Suppressor macrophage treated with lipopolysaccharide for 4 hours (primary cell): Measurements from ENCODE around the gene KRTAP12-2.
"Not testable (repeated sequence)": the region's sequence is repeated elsewhere in the genome, so short reads cannot be mapped to it uniquely, and the experiment has no call there.

ENCODE experiments used
- DNase-seq: peaks from one replicate; pipeline ENCODE4 v3.0.0-alpha.2; 2020

Gene KRTAP12-2

GRCh38 chr21:44649521-44650100, 17.1 kb downstream of the KRTAP12-2 start:
- no peak for DNase-seq

GRCh38 chr21:44648557-44649311, 18.0 kb downstream of the KRTAP12-2 start:
- no peak for DNase-seq

GRCh38 chr21:44647222-44647552, 19.5 kb downstream of the KRTAP12-2 start:
- no peak for DNase-seq

GRCh38 chr21:44646366-44647221, 20.1 kb downstream of the KRTAP12-2 start, which contains the start of gene KRTAP10-11:
KRTAP10-11 (plus strand) TSS chr21:44646414; CDS start chr21:44646459, 45 bp downstream.
- DNase-seq = not testable (repeated sequence)

- no peak for DNase-seq
Observed at GRCh38 chr21:44644878-44645277, 21.8 kb downstream of the KRTAP12-2 start.

- no peak for DNase-seq
Observed at GRCh38 chr21:44643741-44644310, 22.9 kb downstream of the KRTAP12-2 start.

GRCh38 chr21:44640761-44641160, 26.0 kb downstream of the KRTAP12-2 start:
- no peak for DNase-seq

- DNase-seq = no peak
Observed at GRCh38 chr21:44639331-44639655, 27.4 kb downstream of the KRTAP12-2 start.

GRCh38 chr21:44638506-44639330, 28.0 kb downstream of the KRTAP12-2 start:
- not testable (repeated sequence) for DNase-seq

GRCh38 chr21:44637851-44638348, 28.8 kb downstream of the KRTAP12-2 start:
- DNase-seq = not testable (repeated sequence)

- no peak for DNase-seq
Observed at GRCh38 chr21:44637018-44637850, 29.5 kb downstream of the KRTAP12-2 start, which contains the start of gene KRTAP10-10. KRTAP10-10 (plus strand) TSS chr21:44637356; CDS start chr21:44637418, 62 bp downstream.

GRCh38 chr21:44636209-44637017, 30.3 kb downstream of the KRTAP12-2 start:
- no peak for DNase-seq

GRCh38 chr21:44632067-44632466, 34.7 kb downstream of the KRTAP12-2 start:
- no peak for DNase-seq

- DNase-seq = no peak
Observed at GRCh38 chr21:44630440-44630839, 36.3 kb downstream of the KRTAP12-2 start.

- no peak for DNase-seq
Observed at GRCh38 chr21:44628707-44629391, 37.9 kb downstream of the KRTAP12-2 start.

- DNase-seq = not testable (repeated sequence)
Observed at GRCh38 chr21:44627831-44628233, 38.9 kb downstream of the KRTAP12-2 start.

GRCh38 chr21:44627181-44627822, 39.4 kb downstream of the KRTAP12-2 start:
- DNase-seq = not testable (repeated sequence)

- DNase-seq = no peak
Observed at GRCh38 chr21:44626673-44627143, 40.0 kb downstream of the KRTAP12-2 start, which contains the start of gene KRTAP10-9. KRTAP10-9 (plus strand) TSS chr21:44627093; CDS start chr21:44627172, 79 bp downstream.

GRCh38 chr21:44626262-44626661, 40.5 kb downstream of the KRTAP12-2 start:
- DNase-seq = no peak
